PC-3 (cell line): ENCODE measurements around the gene DNAAF1.

ENCODE experiments used
- EZH2 ChIP-seq: fragments of 300-600 bp; sonication (generic); IDR thresholded peaks from one replicate; pipeline ENCODE4 v1.6.1; 2017; ENCODE audit warnings: antibody characterized with exemption, mild to moderate bottlenecking, low read length; ENCODE audit not compliant: unreplicated experiment
- EZH2phosphoT487 ChIP-seq: fragments of 300-600 bp; sonication (generic); IDR thresholded peaks from 2 replicates; pipeline ENCODE4 v1.6.1; 2018; ENCODE audit warnings: mild to moderate bottlenecking, antibody characterized with exemption, low read length, borderline replicate concordance
- TF ChIP-seq, protein P1 (sequence below): fragments of 300-600 bp; sonication (generic); conservative IDR thresholded peaks from 2 replicates; pipeline ENCODE4 v1.5.1; 2017; ENCODE audit warnings: antibody characterized with exemption, low read depth, mild to moderate bottlenecking, low read length

DNA sequence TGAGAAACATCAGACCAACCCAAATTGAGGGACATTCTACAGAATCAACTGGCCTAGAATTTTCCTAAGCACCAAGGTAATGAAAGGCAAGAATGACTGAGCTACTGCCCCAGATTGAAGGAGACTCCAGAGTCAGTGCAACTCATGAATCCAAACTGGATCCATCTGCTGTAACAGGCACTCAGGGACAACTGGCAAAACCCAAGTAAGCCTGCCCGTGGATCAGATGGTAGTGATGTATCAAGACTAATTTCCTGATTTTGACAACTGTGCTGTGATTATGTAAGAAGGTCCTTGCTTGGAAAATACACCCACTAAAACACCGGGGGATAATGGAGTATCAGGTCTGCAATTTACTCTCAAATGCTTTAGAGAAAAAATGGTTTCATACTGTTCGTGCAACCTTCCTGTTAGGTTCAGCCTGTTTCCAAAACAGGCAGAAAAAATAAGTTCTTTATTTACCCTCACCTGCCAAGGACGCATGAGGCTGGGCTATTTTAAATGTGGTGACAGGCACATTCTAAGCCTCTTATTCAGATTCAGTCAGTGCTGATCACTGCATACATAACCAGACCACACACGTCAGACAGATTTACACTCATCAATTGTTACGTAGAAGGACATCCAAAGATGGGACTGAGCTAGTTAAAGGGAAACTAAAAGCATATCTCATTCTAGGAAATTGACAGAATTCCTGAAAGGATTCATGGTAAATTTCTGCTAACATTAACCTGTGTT is 35.3 kb upstream of the DNAAF1 start:
- TF ChIP-seq EZH2 (no peak), EZH2phosphoT487 (no peak)
- TF ChIP-seq, protein P1, sequence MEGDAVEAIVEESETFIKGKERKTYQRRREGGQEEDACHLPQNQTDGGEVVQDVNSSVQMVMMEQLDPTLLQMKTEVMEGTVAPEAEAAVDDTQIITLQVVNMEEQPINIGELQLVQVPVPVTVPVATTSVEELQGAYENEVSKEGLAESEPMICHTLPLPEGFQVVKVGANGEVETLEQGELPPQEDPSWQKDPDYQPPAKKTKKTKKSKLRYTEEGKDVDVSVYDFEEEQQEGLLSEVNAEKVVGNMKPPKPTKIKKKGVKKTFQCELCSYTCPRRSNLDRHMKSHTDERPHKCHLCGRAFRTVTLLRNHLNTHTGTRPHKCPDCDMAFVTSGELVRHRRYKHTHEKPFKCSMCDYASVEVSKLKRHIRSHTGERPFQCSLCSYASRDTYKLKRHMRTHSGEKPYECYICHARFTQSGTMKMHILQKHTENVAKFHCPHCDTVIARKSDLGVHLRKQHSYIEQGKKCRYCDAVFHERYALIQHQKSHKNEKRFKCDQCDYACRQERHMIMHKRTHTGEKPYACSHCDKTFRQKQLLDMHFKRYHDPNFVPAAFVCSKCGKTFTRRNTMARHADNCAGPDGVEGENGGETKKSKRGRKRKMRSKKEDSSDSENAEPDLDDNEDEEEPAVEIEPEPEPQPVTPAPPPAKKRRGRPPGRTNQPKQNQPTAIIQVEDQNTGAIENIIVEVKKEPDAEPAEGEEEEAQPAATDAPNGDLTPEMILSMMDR: no peak
